Stimulated activated CD8-positive, alpha-beta memory T cell treated with anti-CD3 and anti-CD28 coated beads, Interleukin-4, amount 100 ng/mL, for 48 hours (primary cell): ENCODE results near the gene AMMECR1L.
"Not testable (repeated sequence)": the region's sequence is repeated elsewhere in the genome, so short reads cannot be mapped to it uniquely, and the experiment has no call there.

Experiments
- DNase-seq: peaks from one replicate; pipeline ENCODE4 v3.0.0-alpha.2; 2020

The AMMECR1L gene

GRCh38 chr2:127885780-127886592, at the start of gene AMMECR1L:
Gene AMMECR1L (minus strand): TSS chr2:127885956. CDS start chr2:127874234, 11,722 bp downstream.
- peak; percentile 76 for DNase-seq

GRCh38 chr2:127935337-127935736, 49.6 kb upstream of the AMMECR1L start:
- no peak for DNase-seq

GRCh38 chr2:127932199-127932876, 46.6 kb upstream of the AMMECR1L start:
- DNase-seq: no peak

GRCh38 chr2:127929449-127929848, 43.7 kb upstream of the AMMECR1L start:
- no peak for DNase-seq

GRCh38 chr2:127927384-127927783, 41.6 kb upstream of the AMMECR1L start:
- no peak for DNase-seq

- no peak for DNase-seq
These were observed 32.2 kb upstream of the AMMECR1L start for GRCh38 chr2:127917916-127918315.

- no peak for DNase-seq
These were observed 28.2 kb upstream of the AMMECR1L start for GRCh38 chr2:127913808-127914457.

- no peak for DNase-seq
These were observed 26.0 kb upstream of the AMMECR1L start for GRCh38 chr2:127911737-127912136.

GRCh38 chr2:127910415-127910814, 24.7 kb upstream of the AMMECR1L start:
- no peak for DNase-seq

- no peak for DNase-seq
These were observed 23.3 kb upstream of the AMMECR1L start for GRCh38 chr2:127909019-127909418.

- not testable (repeated sequence) for DNase-seq
These were observed 22.1 kb upstream of the AMMECR1L start for GRCh38 chr2:127907733-127908400.

- no peak for DNase-seq
These were observed 20.6 kb upstream of the AMMECR1L start for GRCh38 chr2:127906206-127906926.

GRCh38 chr2:127901339-127902056, 15.7 kb upstream of the AMMECR1L start:
- DNase-seq: no peak

GRCh38 chr2:127897531-127898211, 11.9 kb upstream of the AMMECR1L start:
- DNase-seq: no peak

GRCh38 chr2:127893494-127893893, 7.7 kb upstream of the AMMECR1L start:
- no peak for DNase-seq

GRCh38 chr2:127893033-127893432, 7.3 kb upstream of the AMMECR1L start:
- DNase-seq: no peak

- no peak for DNase-seq
These were observed 6.1 kb upstream of the AMMECR1L start for GRCh38 chr2:127891811-127892210.

GRCh38 chr2:127890756-127891155, 5.0 kb upstream of the AMMECR1L start:
- DNase-seq: not testable (repeated sequence)

GRCh38 chr2:127888772-127889171, 3.0 kb upstream of the AMMECR1L start:
- DNase-seq: no peak

GRCh38 chr2:127887776-127888130, 2.0 kb upstream of the AMMECR1L start:
- no peak for DNase-seq

- no peak for DNase-seq
These were observed 1.5 kb upstream of the AMMECR1L start for GRCh38 chr2:127887082-127887775.
